ENCODE data around the gene CCDC68. TPM values are rescaled to one million over a fixed set of nuclear protein-coding genes. Genes with fewer than 3 reads are reported as not detected.
A peak's percentile ranks its signal among the peaks of the same experiment; 100 is the strongest.

Gene CCDC68
- total and polyA plus RNA-seq, 2 of the 13 experiments (the other 11 are each of a cell fraction or from before 2014, with no cell fraction given) = 4.6 to 13.3 TPM

GRCh38 chr18:54857499-54857898, 101.8 kb downstream of the CCDC68 start:
- no peaks in the 10 kb centered on the region for H4K20me1 ChIP-seq (ENCODE audit: insufficient read depth, low read length)
- in situ Hi-C loops (cut with HindIII; ENCODE audit: extremely low pct_ligation_motif_present, low pct_unique_long_range_greater_than_20kb) = no loop called here
- no peaks in the 10 kb centered on the region for H3K79me2 ChIP-seq (ENCODE audit: insufficient read depth, low read length)
- no peak overlapping the region for H3K4me3 ChIP-seq (replicated peaks in 1 of 3; ENCODE audit: insufficient read depth in 1 of 3, low read depth in 2 of 3, low read length in 3 of 3)
- CTCF ChIA-PET (ENCODE audit: low intra/inter-chr PET ratio, low total read pairs) = no interaction called here
- H3K9me3 ChIP-seq (ENCODE audit: low read length) = no peaks in the 10 kb centered on the region
- H3K4me2 ChIP-seq (ENCODE audit: low read depth, low read length) = no peak overlapping the region
- no peaks in the 10 kb centered on the region for H3K4me1 ChIP-seq (ENCODE audit: insufficient read depth, low read length)
- H3K9ac ChIP-seq (ENCODE audit: insufficient read depth, low read depth, low read length) = no peak overlapping the region
- H3K27ac ChIP-seq (ENCODE audit: extremely low read length, insufficient read depth, low read length) = no peak overlapping the region
- POLR2A ChIA-PET = no interaction called here
- intact Hi-C loops (cut with micrococcal nuclease; ENCODE audit: unreplicated experiment) = no loop called here
- FAIRE-seq (no peak), DNase-seq (ENCODE audit: low spot score) (no peak), ATAC-seq (no peak)
- TF ChIP-seq TRIM24 (CRISPR knock-in tag; IDR thresholded peaks at IDR 0.05) (no peak), HNRNPH1 (optimal IDR thresholded peaks at IDR 0.05; ENCODE audit: low read depth, low read length) (no peak), CERS6 (CRISPR knock-in tag; IDR thresholded peaks at IDR 0.05) (no peak), MNT (IDR thresholded peaks at IDR 0.05) (peak; percentile 89)
- H3K36me3 ChIP-seq (replicated peaks in 1 of 2; ENCODE audit: control insufficient read depth in 1 of 2, insufficient read depth in 2 of 2, low read length in 2 of 2) = no peaks in the 10 kb centered on the region
- WGBS (ENCODE audit: low lambda C conversion rate) = 0% methylated on average over 3 of the region's 3 CpGs
- H3K27me3 ChIP-seq (ENCODE audit: control insufficient read depth in 1 of 2, insufficient read depth in 2 of 2, low read length in 2 of 2) = peaks cover 0 to 3% of the 10 kb centered on the region in 2 experiments; a peak in 1 of 5 replicates
- no TSS peak for BruUV-seq (replicated peaks)
- no peak overlapping the region for H2AFZ ChIP-seq (ENCODE audit: low read length)

GRCh38 chr18:54856105-54856646, 103.1 kb downstream of the CCDC68 start:
- Histone ChIP-seq H3K4me1 (ENCODE audit: insufficient read depth, low read length) (no peaks in the 10 kb centered on the region), H4K20me1 (ENCODE audit: insufficient read depth, low read length) (no peaks in the 10 kb centered on the region), H3K4me2 (ENCODE audit: low read depth, low read length) (no peak overlapping the region), H3K27ac (ENCODE audit: extremely low read length, insufficient read depth, low read length) (no peak overlapping the region), H3K9ac (ENCODE audit: insufficient read depth, low read depth, low read length) (no peak overlapping the region), H3K27me3 (ENCODE audit: control insufficient read depth in 1 of 2, insufficient read depth in 2 of 2, low read length in 2 of 2) (peaks cover 0 to 3% of the 10 kb centered on the region in 2 experiments; a peak in 1 of 5 replicates), H3K4me3 (replicated peaks in 1 of 3; ENCODE audit: insufficient read depth in 1 of 3, low read depth in 2 of 3, low read length in 3 of 3) (no peak overlapping the region), H2AFZ (ENCODE audit: low read length) (no peak overlapping the region), H3K79me2 (ENCODE audit: insufficient read depth, low read length) (no peaks in the 10 kb centered on the region), H3K36me3 (replicated peaks in 1 of 2; ENCODE audit: control insufficient read depth in 1 of 2, insufficient read depth in 2 of 2, low read length in 2 of 2) (no peaks in the 10 kb centered on the region), H3K9me3 (ENCODE audit: low read length) (no peaks in the 10 kb centered on the region)
- no peak for DNase-seq (ENCODE audit: low spot score)
- intact Hi-C loops (cut with micrococcal nuclease; ENCODE audit: unreplicated experiment) = no loop called here
- FAIRE-seq = no peak
- ChIA-PET POLR2A (no interaction called here), CTCF (ENCODE audit: low intra/inter-chr PET ratio, low total read pairs) (no interaction called here)
- no TSS peak for BruUV-seq (replicated peaks)
- ATAC-seq = no peak
- in situ Hi-C loops (cut with HindIII; ENCODE audit: extremely low pct_ligation_motif_present, low pct_unique_long_range_greater_than_20kb) = no loop called here
- 10% methylated on average over 2 of the region's 2 CpGs for WGBS (ENCODE audit: low lambda C conversion rate)
- TF ChIP-seq ZNF10 (CRISPR knock-in tag; IDR thresholded peaks at IDR 0.05; ENCODE audit: borderline replicate concordance, low read depth) (no peak), ZNF281 (CRISPR knock-in tag; IDR thresholded peaks at IDR 0.05; ENCODE audit: borderline replicate concordance) (no peak), ZSCAN22 (CRISPR knock-in tag; IDR thresholded peaks at IDR 0.05) (no peak), SNRNP70 (IDR thresholded peaks at IDR 0.05; ENCODE audit: low read depth, low read length) (no peak), ZNF841 (CRISPR knock-in tag; IDR thresholded peaks at IDR 0.05; ENCODE audit: borderline replicate concordance) (no peak), ZBTB2 (CRISPR knock-in tag; IDR thresholded peaks at IDR 0.05; ENCODE audit: low read depth) (no peak), CC2D1A (CRISPR knock-in tag; IDR thresholded peaks at IDR 0.05) (no peak)

Measured in HepG2 (cell line).